NCI-H187 (cell line): ENCODE data around the gene TIMP3.

Experiments
- DNase-seq, 2 experiments: peaks; one replicate each; lab custom pipeline; 2025; lab: John Stamatoyannopoulos, UW

TIMP3 gene

GRCh38 chr22:32882774-32883530 is 81.4 kb downstream of the TIMP3 start:
- no peak for DNase-seq

GRCh38 chr22:32887324-32887980 is 85.9 kb downstream of the TIMP3 start:
- no peak for DNase-seq

DNA sequence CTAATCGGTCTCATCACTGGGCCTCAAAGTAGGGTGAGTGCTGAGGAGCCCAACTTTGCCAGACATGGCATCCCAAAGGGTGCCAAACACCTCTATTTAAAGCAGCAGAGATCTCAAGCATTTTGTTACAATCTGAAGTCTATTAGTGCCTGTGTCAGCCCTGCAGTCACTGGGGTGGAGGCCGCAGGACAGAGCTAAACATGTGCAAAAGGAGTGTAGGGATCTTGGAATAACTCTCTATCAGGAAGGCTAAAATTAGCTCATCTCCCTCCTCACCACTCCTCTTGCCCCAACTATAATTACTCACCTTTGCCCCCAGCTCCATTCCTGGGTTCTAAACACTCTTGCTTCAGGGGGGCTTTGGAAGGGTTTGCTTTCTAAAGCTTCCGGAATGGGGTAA is 87.5 kb downstream of the TIMP3 start:
- no peak for DNase-seq

DNA sequence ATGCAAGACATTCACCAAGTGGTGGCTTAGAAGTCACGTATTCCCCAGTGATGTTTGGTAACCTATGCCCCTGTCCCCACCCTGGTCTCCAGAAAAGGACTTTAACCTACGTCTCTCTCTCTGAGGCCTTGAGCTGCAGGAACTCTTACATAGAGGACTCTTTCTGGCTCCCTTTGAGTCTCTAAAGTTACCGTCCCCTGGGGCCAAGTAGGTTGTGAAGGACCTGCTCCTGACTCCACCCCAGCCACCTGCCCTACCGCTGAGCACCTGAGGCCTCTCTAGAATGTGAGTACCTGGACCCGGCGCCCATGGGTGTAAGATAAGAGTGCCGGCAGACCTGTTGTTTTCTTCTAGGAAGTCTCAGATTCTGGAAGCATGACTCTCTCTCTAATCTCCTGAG is 95.4 kb downstream of the TIMP3 start:
- no peak for DNase-seq

- DNase-seq, result no peak
Observed at GRCh38 chr22:32897400-32897799, 95.9 kb downstream of the TIMP3 start.

GRCh38 chr22:32900886-32901635 is 99.6 kb downstream of the TIMP3 start:
- DNase-seq, result no peak

GRCh38 chr22:32901925-32902324 is 100.4 kb downstream of the TIMP3 start:
- DNase-seq, result no peak

DNA sequence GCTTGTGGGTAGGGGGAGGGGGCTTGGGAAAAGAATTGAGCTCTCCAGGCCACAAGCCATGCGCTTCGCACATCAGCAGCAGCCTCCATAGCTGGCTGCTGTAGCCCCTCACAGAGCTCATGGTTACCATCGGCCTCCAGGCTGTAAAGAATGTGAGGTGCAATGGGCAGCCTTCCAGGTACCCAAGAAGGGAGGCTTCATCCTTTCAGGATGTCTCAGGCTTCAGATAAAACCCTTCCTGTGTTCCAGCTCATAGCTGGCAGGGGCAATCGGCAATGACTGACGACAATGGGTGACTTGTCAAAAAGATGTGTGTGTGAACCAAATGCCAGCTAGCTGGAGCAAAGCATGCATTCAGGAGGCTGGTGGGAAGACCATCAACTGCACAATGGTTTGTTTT is 102.0 kb downstream of the TIMP3 start:
- no peak for DNase-seq

GRCh38 chr22:32904044-32904443 is 102.5 kb downstream of the TIMP3 start:
- DNase-seq, result no peak

GRCh38 chr22:32905400-32905799 is 103.9 kb downstream of the TIMP3 start:
- no peak for DNase-seq

DNA sequence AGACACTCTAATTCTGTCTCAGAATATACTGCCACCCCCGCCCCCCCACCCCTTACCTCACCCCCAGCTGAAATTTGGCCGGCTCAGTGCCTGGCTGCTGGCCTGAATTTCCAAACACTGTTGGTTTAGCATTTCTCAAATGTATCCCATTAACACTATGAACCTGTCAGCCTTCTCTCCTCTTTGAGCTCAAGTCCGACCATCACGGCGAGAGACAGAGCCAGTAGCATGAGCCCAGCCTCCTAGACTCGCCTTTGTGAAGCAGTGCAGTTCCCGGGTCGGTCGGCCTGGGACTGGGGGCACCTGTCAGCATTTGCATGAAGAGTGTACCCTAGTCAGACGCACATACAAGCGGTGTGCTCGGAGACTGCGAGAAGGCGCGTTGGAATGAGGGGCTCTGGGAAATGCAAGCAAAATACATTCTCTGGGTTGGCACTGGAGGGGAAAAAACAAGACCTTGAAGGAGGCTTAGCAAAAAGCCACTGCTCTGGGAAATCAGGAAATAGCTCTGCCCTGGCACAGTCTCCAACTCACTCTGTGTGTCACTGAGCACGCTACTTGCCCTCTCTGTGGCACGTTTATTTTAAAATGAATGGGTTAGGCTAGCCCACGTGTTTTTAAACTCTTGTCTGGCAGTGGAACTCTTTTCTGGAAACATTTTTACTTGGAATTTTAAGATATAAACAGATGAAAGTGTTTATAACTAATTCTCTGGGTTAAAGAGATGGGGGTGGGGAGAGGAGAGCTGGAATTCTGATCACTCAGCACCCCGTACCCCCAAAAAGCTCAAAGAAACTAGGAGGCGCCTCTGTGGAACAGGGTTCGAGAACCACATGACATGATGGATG is 108.3 kb downstream of the TIMP3 start:
- no peak for DNase-seq

DNA sequence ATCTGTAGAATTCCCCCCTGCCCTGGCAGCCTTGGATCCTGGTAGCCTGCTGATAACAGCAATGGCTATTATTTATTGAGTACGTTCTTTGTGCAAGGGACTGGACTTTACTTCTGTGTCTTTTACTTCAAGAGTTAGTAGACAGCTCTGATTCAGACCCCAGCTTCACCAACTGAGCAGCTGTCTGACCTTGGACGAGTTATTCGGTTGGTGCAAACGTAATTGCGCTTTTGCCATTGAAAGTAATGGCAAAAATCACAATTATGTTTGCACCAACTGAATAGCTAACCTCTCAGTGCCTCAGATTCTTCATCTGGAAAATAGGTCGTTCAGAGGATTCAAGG is 108.9 kb downstream of the TIMP3 start:
- no peak for DNase-seq

- no peak for DNase-seq
Observed at GRCh38 chr22:32911503-32911902, 110.0 kb downstream of the TIMP3 start.
